HG02938 (cell line): ENCODE results near the gene CMIP.

ENCODE experiments used
- ATAC-seq: cut with Tn5 transposase; IDR thresholded peaks from one replicate; pipeline ENCODE4 v1.9.1; 2021; ENCODE audit warnings: mild to moderate bottlenecking, moderate library complexity; ENCODE audit not compliant: unreplicated experiment

The CMIP gene

DNA sequence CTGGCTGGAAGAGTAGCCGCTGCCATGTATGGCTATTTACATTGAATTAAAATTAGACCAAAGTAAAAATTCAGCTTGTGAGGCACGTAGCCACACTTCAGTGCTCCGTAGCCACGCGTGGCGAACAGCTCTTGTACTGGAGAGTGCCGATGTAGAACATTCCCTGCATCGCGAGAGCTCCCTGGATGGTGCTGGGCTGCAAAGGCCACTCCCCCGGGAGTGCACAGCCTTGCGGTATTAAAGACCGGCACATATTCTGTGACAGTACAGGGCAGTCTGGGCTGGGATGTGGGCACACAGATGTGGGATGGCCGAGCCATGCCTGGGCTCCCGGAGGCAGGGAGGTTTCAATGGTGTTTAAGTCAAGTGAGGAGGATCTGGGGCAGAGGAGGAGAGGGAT, 102.2 kb downstream of the CMIP start:
- ATAC-seq = no peak

DNA sequence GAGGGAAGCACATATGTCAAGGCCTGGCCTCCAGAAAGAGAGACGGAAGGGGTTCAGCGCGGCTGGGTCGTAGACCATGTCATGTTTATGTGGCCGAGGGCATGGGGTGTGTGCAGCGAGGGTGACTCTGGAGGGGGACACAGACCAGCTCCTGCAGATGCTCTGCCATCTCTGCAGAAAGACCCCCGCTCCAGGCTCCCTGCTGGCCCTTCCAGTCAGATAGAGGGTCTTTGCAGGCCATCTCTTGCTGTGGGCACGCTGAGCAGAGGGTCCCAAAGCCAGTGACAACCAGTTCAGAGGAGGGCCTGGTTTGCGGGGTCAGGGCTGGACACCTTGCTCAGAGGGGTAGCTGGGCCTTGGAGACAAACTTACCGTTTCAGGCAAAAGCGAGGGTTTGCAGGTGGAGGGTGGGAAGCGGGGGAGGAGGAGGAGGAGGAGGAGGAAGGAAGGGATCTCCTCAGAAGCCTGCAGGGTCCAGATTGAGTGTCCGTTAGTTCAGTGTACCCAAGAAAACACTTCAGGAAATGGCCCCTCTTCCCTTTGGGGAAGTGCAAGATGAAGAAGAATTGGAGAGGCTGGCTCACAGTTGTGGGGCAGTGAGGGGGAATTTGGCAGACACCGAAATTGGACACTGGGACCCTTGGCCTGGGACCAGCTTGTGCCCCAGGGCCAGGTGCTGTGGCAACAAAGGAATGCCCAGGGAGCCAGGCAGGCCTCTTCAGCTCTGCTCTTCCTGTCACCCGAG, 102.8 kb downstream of the CMIP start:
- no peak for ATAC-seq

DNA sequence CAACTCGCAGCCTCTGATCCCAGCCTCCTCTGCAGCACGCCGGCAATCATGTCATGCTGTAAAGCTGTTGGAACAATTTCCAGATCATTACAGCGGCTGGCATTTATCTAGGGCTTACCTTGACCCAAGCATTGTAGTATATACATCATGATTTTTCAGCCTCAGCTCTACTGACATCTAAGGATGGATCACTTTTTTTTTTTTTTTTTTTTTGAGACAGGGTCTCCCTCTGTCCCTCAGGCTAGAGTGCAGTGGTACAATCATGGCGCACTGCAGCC, 103.3 kb downstream of the CMIP start:
- ATAC-seq = no peak

DNA sequence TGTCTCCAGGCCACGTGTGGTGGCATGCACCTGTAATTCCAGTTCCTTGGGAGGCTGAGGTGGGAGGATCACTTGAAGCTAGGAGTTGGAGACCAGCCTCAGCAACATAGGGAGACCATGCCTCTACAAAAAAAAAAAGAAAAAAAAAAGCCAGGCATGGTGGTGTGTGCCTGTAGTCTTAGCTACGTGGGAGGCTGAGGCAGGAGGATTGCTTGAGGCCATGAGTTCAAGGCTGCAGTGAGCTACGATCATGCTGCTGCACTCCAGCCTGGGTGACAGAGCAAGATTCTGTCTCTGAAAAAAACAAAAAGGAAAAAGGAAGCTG, 103.9 kb downstream of the CMIP start:
- no peak for ATAC-seq

DNA sequence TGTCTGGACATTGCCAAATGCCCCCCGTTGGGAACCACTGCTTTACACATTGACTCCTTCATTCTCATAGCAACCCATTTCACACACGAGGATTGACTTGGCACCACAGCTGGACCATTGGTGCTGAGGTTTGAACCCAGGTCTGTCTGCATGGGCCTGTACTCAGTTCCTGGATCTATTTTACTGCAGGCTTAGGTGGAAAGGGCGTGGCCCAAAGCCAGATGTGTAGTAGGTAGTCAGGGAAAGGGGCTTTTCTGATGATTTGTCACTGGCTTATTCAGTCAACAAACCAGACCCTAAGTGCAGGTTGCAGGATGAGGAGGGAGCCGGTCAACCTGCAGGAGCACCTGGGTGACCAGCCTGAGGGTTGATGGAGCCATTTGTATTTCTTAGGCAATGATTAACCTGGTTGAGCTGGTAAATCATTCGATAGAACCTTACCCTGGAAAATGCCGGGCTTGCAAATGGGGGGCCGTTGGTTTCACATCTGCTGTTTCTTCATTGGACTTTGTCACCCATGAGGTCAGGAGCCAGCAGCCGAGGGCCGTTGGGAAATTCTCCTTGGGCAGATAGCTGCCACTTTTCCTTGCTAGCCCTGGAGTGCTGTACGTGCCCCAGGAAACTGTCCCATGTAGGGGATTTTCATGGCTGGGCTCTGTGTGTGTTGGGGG, 104.4 kb downstream of the CMIP start:
- ATAC-seq = no peak

DNA sequence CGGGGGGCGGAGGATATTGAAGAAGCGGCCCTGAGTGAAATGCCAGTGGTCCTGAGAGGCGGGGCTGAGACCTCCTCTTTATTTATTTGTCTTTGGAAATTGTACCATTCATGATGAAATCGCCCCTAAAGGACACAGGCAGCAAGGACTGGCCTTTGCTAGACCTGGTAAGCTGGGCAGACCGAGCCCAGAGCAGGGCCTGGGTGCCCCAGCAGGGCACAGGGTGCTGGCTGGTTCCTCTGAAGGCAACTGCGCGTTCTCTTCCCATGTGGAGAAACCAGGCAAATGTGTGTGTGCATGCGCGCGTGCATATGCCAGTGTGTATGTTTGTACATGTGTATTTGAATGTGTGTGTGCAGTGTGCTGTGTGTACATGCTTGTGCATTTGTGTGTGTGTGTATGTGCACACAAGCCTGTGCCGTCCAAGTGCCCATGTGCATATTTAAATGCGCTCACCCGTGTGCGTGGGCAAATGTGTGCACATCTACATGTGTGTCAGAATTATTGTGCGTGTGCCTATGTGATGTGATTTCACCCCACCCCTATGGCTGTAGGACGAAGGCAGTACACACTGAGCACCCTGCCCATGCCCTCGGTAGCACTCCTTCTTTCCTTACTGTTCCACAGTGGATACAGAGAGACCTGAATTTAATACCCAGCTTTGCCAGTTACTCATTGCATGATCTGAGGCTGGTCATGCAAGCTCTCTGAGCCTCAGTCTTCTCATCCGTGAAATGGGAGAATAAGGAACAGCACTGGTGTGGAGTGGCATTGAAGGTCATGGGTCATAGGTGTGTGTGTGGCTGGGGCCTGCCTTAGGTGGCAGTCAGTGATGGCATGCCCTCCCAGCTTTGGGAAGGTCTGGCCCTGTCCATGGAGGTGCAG, 105.2 kb downstream of the CMIP start:
- no peak for ATAC-seq

DNA sequence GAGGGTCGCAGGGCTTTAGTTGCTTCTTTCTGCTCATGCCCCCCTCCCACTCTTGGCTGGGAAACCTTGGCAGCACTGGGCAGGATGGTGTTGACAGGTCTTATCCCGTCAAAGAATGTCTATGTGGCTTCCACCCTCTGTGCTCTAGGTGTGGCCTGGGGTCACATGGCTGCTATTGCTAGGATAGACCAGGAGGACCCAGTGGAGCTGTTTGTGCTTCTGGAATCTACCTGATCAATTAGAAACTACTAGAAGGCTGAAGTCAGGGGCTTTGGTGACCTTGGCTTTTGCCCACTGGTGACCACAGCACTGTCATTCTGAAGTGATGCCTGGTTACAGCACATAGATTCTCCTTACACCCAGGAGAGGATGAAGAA, 105.8 kb downstream of the CMIP start:
- ATAC-seq = no peak

DNA sequence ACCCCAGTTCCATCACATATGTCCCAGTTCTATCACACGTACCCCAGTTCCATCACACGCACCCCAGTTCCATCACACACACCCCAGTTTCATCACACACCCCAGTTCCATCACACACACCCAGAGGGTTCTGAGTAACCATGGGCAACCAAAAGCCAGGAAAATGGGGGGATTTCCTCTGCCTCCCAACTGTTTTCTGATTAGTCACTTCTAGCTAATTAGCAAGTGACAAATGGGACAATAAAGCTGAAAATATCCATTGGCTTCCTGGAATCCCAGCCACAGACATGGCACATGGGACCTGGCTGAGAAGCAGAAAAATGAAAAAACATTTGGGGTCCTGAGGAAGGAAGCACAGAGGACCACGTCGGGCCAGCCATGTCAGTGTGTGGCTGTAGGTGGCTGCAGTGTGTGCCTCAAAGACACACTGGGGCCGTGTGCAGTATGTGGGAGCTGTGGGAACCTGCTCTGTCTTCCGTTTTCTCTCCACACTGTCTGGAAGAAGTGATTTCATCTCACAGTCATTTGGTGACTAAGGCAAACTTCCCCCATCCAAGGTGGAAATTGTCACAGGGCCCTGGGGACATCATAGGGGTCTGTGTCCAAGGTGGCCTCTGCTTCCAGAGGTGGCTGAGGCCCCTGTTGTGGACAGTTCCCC, 106.7 kb downstream of the CMIP start:
- ATAC-seq = no peak

DNA sequence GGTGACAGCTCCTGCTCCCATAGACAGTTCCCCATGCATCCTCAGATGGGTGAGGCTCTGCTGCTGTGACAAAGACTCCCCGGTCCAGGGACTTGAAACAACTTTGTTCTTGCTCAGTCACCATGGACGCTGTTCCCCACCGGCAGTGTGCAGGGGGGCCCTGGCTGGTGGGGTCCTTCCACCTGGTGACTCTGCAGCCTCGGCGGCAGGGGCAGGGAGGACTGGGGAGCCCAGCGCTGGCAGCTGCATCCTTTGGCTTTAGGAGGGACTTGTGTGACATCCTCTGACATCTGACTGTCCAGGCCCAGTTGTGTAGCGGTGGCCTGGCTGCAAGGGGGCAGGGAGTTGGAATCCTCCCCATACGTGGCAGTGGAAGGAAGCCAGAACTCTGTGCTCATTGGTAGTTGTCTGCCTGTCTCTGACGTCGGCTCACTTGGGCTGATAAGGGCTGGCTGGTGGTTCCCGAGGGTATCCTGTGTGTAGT, 107.3 kb downstream of the CMIP start:
- no peak for ATAC-seq

DNA sequence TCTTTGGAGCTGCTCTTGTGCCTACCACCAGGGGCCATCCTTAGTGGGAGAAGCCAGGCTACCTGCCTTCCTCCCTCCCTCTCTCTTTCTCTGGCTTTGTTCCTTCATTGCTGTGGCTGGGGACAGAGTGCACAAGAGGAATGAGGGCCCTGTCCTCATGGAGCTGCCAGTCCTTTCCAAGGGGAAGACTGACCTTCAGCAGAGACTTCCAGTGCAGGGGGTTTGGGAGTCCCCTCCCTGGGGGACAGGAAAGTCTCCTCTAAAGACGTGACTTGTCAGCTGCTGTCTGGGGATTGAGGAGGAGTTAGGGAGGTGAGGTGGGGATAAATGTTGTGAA, 108.1 kb downstream of the CMIP start:
- no peak for ATAC-seq

DNA sequence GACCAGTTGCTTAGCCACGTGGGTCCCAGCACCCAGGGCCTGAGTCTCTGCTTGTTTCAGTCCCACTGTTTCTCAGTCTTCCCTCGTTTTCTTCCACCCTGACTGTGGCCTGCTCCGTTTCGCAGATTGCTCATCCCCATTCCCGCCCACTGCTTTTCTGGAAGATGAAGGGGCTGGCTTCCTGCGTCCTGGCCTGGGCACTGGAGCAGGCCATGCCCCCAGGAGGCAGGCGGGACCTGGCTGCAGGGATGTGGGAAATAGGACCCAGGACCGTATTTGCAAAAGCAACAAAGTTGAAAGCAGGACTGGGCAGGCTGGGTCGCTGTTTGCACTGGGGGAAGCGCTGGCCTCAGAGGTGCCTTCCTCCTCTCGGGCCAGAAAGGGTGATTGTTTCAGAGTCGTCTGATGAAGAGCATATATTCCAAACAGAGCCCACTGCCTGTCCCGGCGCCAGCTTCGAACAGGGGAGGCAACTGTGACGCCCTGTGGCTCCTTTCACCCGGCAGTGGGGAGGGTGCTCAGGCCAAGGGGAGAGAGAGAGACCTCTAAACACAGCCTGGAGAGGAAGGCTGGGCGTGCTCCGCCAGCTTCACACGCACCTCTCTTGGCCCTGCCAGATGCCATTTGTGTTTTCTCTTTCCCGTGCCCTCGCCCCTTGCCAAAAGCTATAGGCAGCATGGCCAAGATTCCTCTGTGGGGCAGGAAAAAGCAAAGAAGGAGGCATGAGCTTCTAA, 108.6 kb downstream of the CMIP start:
- ATAC-seq = no peak

DNA sequence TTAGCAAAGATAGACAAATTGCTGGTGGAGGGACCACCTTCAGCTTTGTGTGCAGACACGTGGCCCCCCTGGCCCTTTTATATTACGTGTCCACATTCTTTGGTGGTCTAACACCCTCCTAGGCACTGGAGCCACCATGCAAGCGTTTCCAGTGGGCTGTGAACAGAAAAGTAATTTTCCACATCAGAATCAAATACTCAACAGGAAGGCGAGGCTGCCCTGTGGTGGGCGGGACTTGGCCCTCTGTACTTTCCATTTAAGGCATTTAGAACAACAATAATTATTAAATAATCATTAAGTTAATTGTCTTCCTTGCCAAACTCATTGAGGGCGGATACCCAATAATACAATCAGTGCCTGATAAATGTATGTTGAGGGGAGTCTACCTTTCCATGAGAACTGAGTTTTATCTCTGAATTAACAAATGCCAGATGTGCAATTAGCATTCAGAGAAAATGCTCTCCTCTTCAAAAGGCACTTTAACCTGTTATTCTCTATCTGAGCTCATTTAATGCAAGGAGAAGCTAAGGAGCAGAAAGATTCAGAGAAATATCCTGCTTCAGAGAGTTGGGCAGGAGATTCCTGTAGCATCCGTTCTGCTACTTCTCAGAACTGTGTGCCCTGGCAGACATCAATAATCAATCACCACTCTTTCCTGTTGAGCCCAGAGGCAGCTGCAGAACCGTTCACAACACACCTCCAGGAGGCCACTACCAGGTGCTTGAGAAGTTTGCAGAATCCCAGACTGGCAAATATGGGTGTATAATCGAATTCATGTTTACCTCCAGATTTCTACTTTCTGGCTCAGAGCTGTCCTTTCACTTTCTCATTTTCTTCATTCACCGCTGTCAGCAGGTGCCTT, 109.4 kb downstream of the CMIP start:
- ATAC-seq = no peak

DNA sequence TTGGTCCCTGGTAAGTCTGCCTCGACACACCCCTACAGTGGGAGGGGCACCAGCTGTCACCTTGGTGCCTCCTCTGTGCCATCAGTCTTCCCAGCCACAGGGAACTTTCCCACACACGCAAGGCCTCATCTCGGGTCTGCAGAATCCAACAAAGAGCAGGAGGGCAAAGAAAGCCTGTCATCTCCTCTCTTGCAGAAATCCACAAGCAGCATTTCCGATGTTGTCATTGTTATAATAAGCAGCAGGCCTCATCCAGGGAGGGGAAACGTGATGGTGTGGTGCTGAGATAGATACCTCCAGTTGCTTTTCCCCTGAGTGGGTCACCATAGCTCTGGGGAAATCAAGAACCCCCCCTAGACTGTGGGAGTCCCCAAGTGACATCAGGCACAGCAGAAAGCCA, 110.4 kb downstream of the CMIP start:
- ATAC-seq = no peak

DNA sequence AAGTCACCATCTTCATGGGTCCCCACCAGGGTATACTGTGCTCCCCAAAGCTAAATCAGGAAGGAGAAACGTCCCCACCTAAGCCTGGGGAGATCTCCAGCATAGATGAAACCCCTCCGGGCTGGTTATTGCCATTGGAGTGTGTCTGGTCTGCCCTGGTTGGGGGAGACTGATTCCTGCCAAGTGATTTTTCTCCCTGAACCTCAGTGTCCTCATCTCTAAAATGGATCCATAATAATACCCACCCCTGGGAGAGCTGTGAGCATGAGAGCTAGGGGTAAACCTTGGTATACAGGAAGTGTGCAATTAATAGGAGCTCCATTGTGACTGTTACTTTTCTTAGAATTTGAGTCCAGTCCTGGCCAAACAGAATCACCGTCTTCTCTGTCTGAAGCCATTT, 111.1 kb downstream of the CMIP start:
- ATAC-seq = no peak

DNA sequence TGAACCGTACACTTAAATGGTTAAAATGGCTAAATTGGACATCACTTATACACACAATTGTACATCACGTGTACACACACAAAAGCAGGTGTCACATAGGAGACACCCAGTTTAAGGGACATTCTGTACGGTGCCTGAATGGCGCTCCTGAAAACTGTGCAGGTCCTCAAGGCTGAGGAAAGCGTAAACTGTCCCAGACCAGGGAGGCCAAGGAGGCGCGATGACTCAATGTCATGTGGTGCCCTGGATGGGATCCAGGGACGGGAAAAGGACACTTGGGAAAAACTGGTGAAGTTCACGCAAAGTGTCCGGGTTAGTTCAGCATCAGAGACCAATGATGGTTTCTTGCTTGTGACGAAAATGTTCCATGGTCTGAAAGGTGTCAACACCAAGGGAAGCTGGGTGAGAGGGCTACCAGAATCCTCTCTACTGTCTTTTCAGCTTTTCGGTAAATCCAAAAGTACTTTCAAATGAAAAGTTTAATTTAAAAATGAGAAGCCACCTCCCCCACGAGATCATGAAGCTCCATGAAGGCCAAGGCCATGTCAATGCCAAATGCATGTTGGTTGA, 112.2 kb downstream of the CMIP start:
- no peak for ATAC-seq

DNA sequence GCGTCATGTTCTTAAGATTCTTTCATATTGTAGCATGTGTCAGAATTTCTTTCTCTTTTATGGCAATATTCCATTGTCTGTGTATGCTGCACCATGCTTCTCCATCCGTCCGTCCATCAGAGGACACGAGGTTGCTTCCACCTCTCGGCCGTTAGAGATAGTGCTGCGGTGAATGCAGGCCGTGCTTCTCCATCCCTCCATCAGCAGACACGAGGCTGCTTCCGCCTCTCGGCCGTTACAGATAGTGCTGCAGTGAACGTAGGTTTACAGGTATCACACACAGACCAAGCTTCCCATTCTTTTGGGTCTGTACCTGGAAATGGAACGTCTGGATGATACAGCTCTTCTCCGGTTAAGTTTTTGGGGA, 113.5 kb downstream of the CMIP start:
- no peak for ATAC-seq

DNA sequence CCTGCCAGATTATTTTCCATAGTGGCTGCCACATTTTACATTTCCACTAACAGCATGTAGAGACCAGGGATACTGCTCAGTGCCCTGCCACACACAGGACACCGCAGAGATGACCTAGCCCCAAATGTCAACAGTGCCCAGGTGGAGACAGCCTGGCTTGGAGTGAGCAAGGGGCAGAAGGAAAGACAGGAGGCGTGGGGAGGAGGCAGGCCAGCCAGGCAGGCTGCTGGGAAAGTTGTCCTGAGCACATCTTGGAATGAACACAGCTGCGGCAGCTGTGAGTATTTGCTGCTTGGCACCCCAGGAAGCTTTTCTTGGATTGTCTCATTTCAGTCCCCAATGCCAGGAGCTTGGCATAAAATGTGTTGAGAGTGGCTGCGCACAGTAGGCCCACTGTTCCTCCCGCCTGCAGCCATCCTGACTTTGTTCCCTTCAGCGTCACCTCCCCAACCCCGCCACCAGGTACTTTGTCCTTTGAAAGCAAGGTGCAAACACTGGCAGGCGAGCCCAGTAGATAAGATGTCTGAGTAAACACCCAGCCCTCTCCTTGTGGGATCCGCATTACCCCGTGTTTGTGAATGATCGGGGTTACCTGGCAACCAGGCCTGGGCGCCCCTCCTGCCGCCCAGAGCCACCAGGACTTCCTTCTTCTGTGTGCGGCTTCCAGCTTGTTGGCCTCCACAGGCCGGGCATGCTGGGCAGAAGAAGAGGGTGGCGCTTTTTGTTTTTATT, 114.0 kb downstream of the CMIP start:
- ATAC-seq = no peak

DNA sequence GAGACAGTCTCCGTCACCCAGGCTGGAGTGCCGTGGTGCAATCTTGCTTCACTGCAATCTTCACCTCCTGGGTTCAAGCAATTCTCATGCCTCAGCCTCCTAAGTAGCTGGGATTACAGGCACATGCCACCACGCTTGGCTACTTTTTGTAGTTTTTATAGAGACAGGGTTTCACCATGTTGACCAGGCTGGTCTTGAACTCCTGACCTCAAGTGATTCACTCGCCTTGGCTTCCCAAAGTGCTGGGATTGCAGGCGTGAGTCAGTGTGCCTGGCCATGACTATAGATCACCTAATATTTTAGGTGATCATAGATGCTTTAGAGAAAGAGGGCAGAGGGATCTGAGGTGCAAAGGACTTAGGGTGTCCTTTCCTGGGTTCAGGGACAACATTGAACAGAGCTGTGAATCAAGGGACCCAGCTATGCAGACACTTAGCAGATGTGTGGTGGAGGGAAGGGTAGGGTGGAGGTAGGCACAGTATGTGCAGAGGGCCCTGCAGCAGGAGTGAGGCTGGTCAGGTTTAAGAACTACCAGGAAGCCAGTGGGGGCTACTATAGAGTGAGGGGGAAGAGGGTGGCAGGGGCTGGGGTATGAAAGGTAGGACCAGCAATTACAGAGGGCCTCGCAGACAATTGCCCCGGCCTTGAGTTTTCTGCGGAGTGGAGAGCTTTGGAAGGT, 116.5 kb downstream of the CMIP start:
- no peak for ATAC-seq
